ENCODE data around the gene INPP4B.

DNA sequence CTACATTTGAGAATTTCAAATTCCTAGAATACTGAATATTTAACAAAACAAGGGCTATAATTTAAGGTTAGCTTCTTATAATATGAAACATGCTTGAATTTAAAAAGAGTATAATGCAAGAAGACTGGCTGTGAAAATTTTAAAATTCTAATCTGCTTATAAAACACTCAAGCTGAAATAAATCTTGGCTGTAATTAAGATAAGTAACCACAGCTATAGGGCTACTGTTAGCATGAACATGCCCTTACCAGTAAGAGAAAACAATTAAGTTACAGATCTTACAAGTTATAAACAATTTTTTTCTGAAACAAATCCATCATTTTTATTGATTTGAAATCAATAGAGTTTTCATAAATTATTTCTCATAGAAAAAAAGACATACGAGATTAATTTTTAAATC, 148.2 kb downstream of the INPP4B start:
- TF ChIP-seq CTCF (conservative IDR thresholded peaks at IDR 0.05) = no peak
- TF ChIP-seq EZH2 (IDR thresholded peaks at IDR 0.05; ENCODE audit: low read depth) = no peak
